ENCODE data around the gene ALG5.
A peak's percentile ranks its signal among the peaks of the same experiment; 100 is the strongest.

Gene ALG5

GRCh38 chr13:36921631-36922301 lies 77.4 kb downstream of the ALG5 start:
- H3K27ac ChIP-seq, result peak overlapping the region; percentile 87

GRCh38 chr13:36920616-36921185 lies 78.4 kb downstream of the ALG5 start:
- no peak for TF ChIP-seq CTCF (conservative IDR thresholded peaks at IDR 0.05)
- peak overlapping the region; percentile 87 for H3K27ac ChIP-seq

More at GRCh38 chr13:36921631-36922301, 77.4 kb downstream of the ALG5 start:
- no peak for TF ChIP-seq CTCF (conservative IDR thresholded peaks at IDR 0.05)

- H3K27ac ChIP-seq, result peak within 1 kb of the TSS; percentile 87
- TF ChIP-seq CTCF (conservative IDR thresholded peaks at IDR 0.05), result no peak
These were observed 79.1 kb downstream of the ALG5 start, which contains the start of gene SMAD9 for GRCh38 chr13:36919833-36920615. Gene SMAD9, minus strand, starts transcription at chr13:36920238. Its CDS starts 40,549 bp downstream, at chr13:36879689.

GRCh38 chr13:36919171-36919832 lies 79.8 kb downstream of the ALG5 start:
- TF ChIP-seq CTCF (conservative IDR thresholded peaks at IDR 0.05), result no peak
- H3K27ac ChIP-seq, result peak overlapping the region; percentile 87

- TF ChIP-seq CTCF (conservative IDR thresholded peaks at IDR 0.05), result no peak
- peak overlapping the region; percentile 87 for H3K27ac ChIP-seq
These were observed 80.7 kb downstream of the ALG5 start for GRCh38 chr13:36918246-36919131.

GRCh38 chr13:36917311-36917710 lies 81.8 kb downstream of the ALG5 start:
- no peak for TF ChIP-seq CTCF (conservative IDR thresholded peaks at IDR 0.05)
- peak overlapping the region; percentile 87 for H3K27ac ChIP-seq
